Prostate gland (tissue), 2 donors: ENCODE measurements around the gene CD226. TPM values are rescaled to one million over a fixed set of nuclear protein-coding genes. Genes with fewer than 3 reads are reported as not detected.

Experiments
- DNase-seq: peaks from one replicate; pipeline ENCODE4 v3.0.0-alpha.2; 2019; ENCODE audit warnings: low spot score
- H3K27ac ChIP-seq, 2 donors: fragments of 200-600 bp; sonication (generic); 2 replicates each; pipeline ENCODE4 v1.5.1; 2017 to 2019
- H3K27me3 ChIP-seq: fragments of 200-600 bp; sonication (generic); replicated peaks from 2 replicates; pipeline ENCODE4 v1.5.1; 2019; ENCODE audit not compliant: insufficient read depth
- H3K36me3 ChIP-seq, 2 donors: fragments of 200-600 bp; sonication (generic); 1 replicate in 1 of 2; 2 replicates in 1 of 2; pipeline versions ENCODE4 v1.5.1 to v1.8.1; 2017 to 2019
- H3K4me1 ChIP-seq: fragments of 200-600 bp; sonication (generic); replicated peaks from 2 replicates; pipeline ENCODE4 v1.5.1; 2019
- H3K4me3 ChIP-seq, 2 donors: fragments of 200-600 bp; sonication (generic); 2 replicates each; pipeline ENCODE4 v1.5.1; 2017 to 2019
- H3K9me3 ChIP-seq: fragments of 200-600 bp; sonication (generic); 2 replicates; pipeline ENCODE4 v1.5.1; 2017
- CTCF ChIP-seq, 4 experiments: fragments of 200-600 bp in 2 of 4; fragments of 450-650 bp in 2 of 4; sonication (generic) in 2 of 4; IDR thresholded peaks; 1 replicate in 3 of 4; 2 replicates in 1 of 4; pipeline ENCODE4 v1.5.1; 2016 to 2019; ENCODE audit warnings: antibody characterized with exemption in 4 of 4, mild to moderate bottlenecking in 2 of 4, moderate library complexity in 2 of 4
- POLR2A ChIP-seq: fragments of 450-650 bp; IDR thresholded peaks from one replicate; pipeline ENCODE4 v1.6.1; 2016; ENCODE audit warnings: antibody characterized with exemption, mild to moderate bottlenecking
- POLR2AphosphoS5 ChIP-seq: sonication (generic); formaldehyde crosslinking; IDR thresholded peaks from one replicate; pipeline ENCODE4 v1.6.1; 2017; ENCODE audit warnings: antibody characterized with exemption
- WGBS: methylation state at CpG from one replicate; pipeline ENCODE4 v1.1.5; 2018; 5-methylcytosine and 5-hydroxymethylcytosine counted together
- intact Hi-C: fragments of 100-400 bp; cut with DNase I; formaldehyde crosslinking; loops from one replicate; pipeline ENCODE4 v1.14.2; 2022
- total RNA-seq, 2 donors: library from RNA; depleted of rRNA; stranded (reverse); fragments of >200 nt; gene quantifications; one replicate each; pipeline ENCODE4 v1.1.0, GENCODE V29; 2016

CD226 gene
- total RNA-seq, 2 donors from 2014 or later: 0.59 to 4.7 TPM

GRCh38 chr18:69813559-69813958, 134.1 kb downstream of the CD226 start:
- H3K27ac ChIP-seq: no peak overlapping the region
- no peaks in the 10 kb centered on the region for H3K36me3 ChIP-seq
- 97% methylated on average over 1 of the region's 1 CpG for WGBS
- no peak for DNase-seq
- intact Hi-C loops: no loop called here
- no peak overlapping the region for H3K4me3 ChIP-seq
- no peaks in the 10 kb centered on the region for H3K27me3 ChIP-seq
- H3K9me3 ChIP-seq: no peaks in the 10 kb centered on the region
- H3K4me1 ChIP-seq: no peaks in the 10 kb centered on the region
- no peak for TF ChIP-seq POLR2AphosphoS5
- TF ChIP-seq CTCF (IDR thresholded peaks at IDR 0.05): no peak
- no peak for TF ChIP-seq POLR2A

- Histone ChIP-seq H3K4me1 (no peaks in the 10 kb centered on the region), H3K36me3 (no peaks in the 10 kb centered on the region), H3K27me3 (no peaks in the 10 kb centered on the region), H3K4me3 (no peak overlapping the region), H3K9me3 (no peaks in the 10 kb centered on the region), H3K27ac (no peak overlapping the region)
- intact Hi-C loops: no loop called here
- no peak for TF ChIP-seq POLR2A
- TF ChIP-seq POLR2AphosphoS5: no peak
- TF ChIP-seq CTCF (IDR thresholded peaks at IDR 0.05): no peak
- no peak for DNase-seq
- 67% methylated on average over 2 of the region's 2 CpGs for WGBS
Measured at GRCh38 chr18:69808399-69808798, 139.3 kb downstream of the CD226 start.

- no peaks in the 10 kb centered on the region for H3K27me3 ChIP-seq
- no peaks in the 10 kb centered on the region for H3K36me3 ChIP-seq
- TF ChIP-seq POLR2A (no peak), CTCF (IDR thresholded peaks at IDR 0.05) (no peak), POLR2AphosphoS5 (no peak)
- no peak for DNase-seq
- H3K9me3 ChIP-seq: no peaks in the 10 kb centered on the region
- no peaks in the 10 kb centered on the region for H3K4me1 ChIP-seq
- no peak overlapping the region for H3K27ac ChIP-seq
- H3K4me3 ChIP-seq: no peak overlapping the region
- WGBS: 81% methylated on average over 5 of the region's 5 CpGs
- intact Hi-C loops: no loop called here
Measured at GRCh38 chr18:69804776-69805501, 142.7 kb downstream of the CD226 start.
